ELF-1 (cell line): ENCODE results near the gene ASPHD2.
"Not testable (repeated sequence)": the region's sequence is repeated elsewhere in the genome, so short reads cannot be mapped to it uniquely, and the experiment has no call there.

Experiments used
- DNase-seq: peaks from one replicate; pipeline ENCODE4 v3.0.0-alpha.2; 2016; ENCODE audit warnings: low read depth, low spot score

ASPHD2 gene

GRCh38 chr22:26428515-26429457 is at the start of gene ASPHD2:
Gene ASPHD2 (plus strand): TSS chr22:26429260. CDS start chr22:26433616, 4,356 bp downstream.
- peak; percentile 60 for DNase-seq

GRCh38 chr22:26380072-26380830 is 48.8 kb upstream of the ASPHD2 start:
- no peak for DNase-seq

GRCh38 chr22:26382782-26383181 is 46.3 kb upstream of the ASPHD2 start:
- no peak for DNase-seq

- DNase-seq, result no peak
Observed at GRCh38 chr22:26383968-26384556, 45.0 kb upstream of the ASPHD2 start.

- no peak for DNase-seq
Observed at GRCh38 chr22:26385164-26385563, 43.9 kb upstream of the ASPHD2 start.

- DNase-seq, result no peak
Observed at GRCh38 chr22:26389125-26389524, 39.9 kb upstream of the ASPHD2 start.

GRCh38 chr22:26391091-26391490 is 38.0 kb upstream of the ASPHD2 start:
- no peak for DNase-seq

GRCh38 chr22:26391623-26392022 is 37.4 kb upstream of the ASPHD2 start:
- no peak for DNase-seq

- DNase-seq, result no peak
Observed at GRCh38 chr22:26393929-26394328, 35.1 kb upstream of the ASPHD2 start.

GRCh38 chr22:26394777-26395176 is 34.3 kb upstream of the ASPHD2 start:
- DNase-seq, result peak; percentile 66

- DNase-seq, result no peak
Observed at GRCh38 chr22:26395926-26396325, 33.1 kb upstream of the ASPHD2 start.

GRCh38 chr22:26398741-26399153 is 30.3 kb upstream of the ASPHD2 start:
- DNase-seq, result peak; percentile 64

- no peak for DNase-seq
Observed at GRCh38 chr22:26399289-26399688, 29.8 kb upstream of the ASPHD2 start.

- no peak for DNase-seq
Observed at GRCh38 chr22:26401726-26402125, 27.3 kb upstream of the ASPHD2 start.

- peak; percentile 18 for DNase-seq
Observed at GRCh38 chr22:26404851-26405421, 24.1 kb upstream of the ASPHD2 start.

GRCh38 chr22:26406118-26406517 is 22.9 kb upstream of the ASPHD2 start:
- no peak for DNase-seq

GRCh38 chr22:26408562-26409220 is 20.4 kb upstream of the ASPHD2 start:
- DNase-seq, result not testable (repeated sequence)

GRCh38 chr22:26409719-26410335 is 19.2 kb upstream of the ASPHD2 start:
- no peak for DNase-seq

GRCh38 chr22:26410386-26410785 is 18.7 kb upstream of the ASPHD2 start:
- DNase-seq, result no peak

- no peak for DNase-seq
Observed at GRCh38 chr22:26414347-26414746, 14.7 kb upstream of the ASPHD2 start.

- DNase-seq, result no peak
Observed at GRCh38 chr22:26416256-26416655, 12.8 kb upstream of the ASPHD2 start.
